OCI-LY7 (cell line): ENCODE data around the gene SP110. TPM values are rescaled to one million over a fixed set of nuclear protein-coding genes. Genes with fewer than 3 reads are reported as not detected.

Experiments used
- BruUV-seq: library from RNA; stranded (reverse); fragments of 400-500 nt; replicated peaks from 2 replicates; lab custom pipeline; 2021; lab: Mats Ljungman, UMichigan
- CTCF ChIA-PET: fragments of 300-600 bp; sonication (Branson Sonifier 250); formaldehyde crosslinking; loops from one replicate; lab custom pipeline; 2022; ENCODE audit warnings: antibody characterized with exemption; ENCODE audit not compliant: unreplicated experiment; lab: Charles Lee
- POLR2A ChIA-PET: fragments of 300-600 bp; sonication (Branson Sonifier 250); formaldehyde crosslinking; loops from one replicate; lab custom pipeline; 2022; ENCODE audit warnings: antibody characterized with exemption; lab: Charles Lee
- DNase-seq: peaks from one replicate; pipeline ENCODE4 v3.0.0-alpha.2; 2015; ENCODE audit warnings: low spot score
- H2AFZ ChIP-seq: fragments of 200-600 bp; sonication (generic), shearing (Covaris generic); 2 replicates; pipeline ENCODE4 v1.6.1; 2014; ENCODE audit warnings: mild to moderate bottlenecking, antibody characterized with exemption, low read length, moderate library complexity
- H3K27ac ChIP-seq: fragments of 200-600 bp; sonication (generic); 2 replicates; pipeline ENCODE4 v1.5.1; 2014; ENCODE audit warnings: mixed run types, low read depth, mild to moderate bottlenecking, moderate library complexity, low read length, inconsistent platforms; ENCODE audit not compliant: poor library complexity, severe bottlenecking
- H3K36me3 ChIP-seq: fragments of 200-600 bp; sonication (generic); 2 replicates; pipeline ENCODE4 v1.6.1; 2014; ENCODE audit warnings: mild to moderate bottlenecking, antibody characterized with exemption, low read length, moderate library complexity, mixed read lengths; ENCODE audit not compliant: insufficient read depth
- H3K4me1 ChIP-seq: fragments of 200-600 bp; sonication (generic); 2 replicates; pipeline ENCODE4 v1.5.1; 2014; ENCODE audit warnings: mild to moderate bottlenecking, low read length; ENCODE audit not compliant: insufficient read depth, poor library complexity, severe bottlenecking
- H3K4me2 ChIP-seq: fragments of 200-600 bp; sonication (generic); 2 replicates; pipeline ENCODE4 v1.6.1; 2014; ENCODE audit warnings: mild to moderate bottlenecking, low read length
- H3K4me3 ChIP-seq: fragments of 200-600 bp; sonication (generic); 2 replicates; pipeline ENCODE4 v1.5.1; 2014; ENCODE audit warnings: mild to moderate bottlenecking, low read depth, low read length; ENCODE audit not compliant: poor library complexity, severe bottlenecking
- H3K79me2 ChIP-seq: fragments of 200-600 bp; sonication (generic); 2 replicates; pipeline ENCODE4 v1.6.1; 2016; ENCODE audit warnings: low read depth, mild to moderate bottlenecking, low read length, moderate library complexity, mixed read lengths; ENCODE audit not compliant: insufficient read depth
- H3K9me2 ChIP-seq: fragments of 200-600 bp; sonication (generic); 2 replicates; pipeline ENCODE4 v1.6.1; 2016; ENCODE audit warnings: mild to moderate bottlenecking, low read length, mixed read lengths; ENCODE audit not compliant: insufficient read depth
- H3K9me3 ChIP-seq: fragments of 200-600 bp; sonication (generic); 2 replicates; pipeline ENCODE4 v1.6.1; 2014; ENCODE audit warnings: mild to moderate bottlenecking, mixed run types, low read length, mixed read lengths
- H4K20me1 ChIP-seq: fragments of 200-600 bp; sonication (generic); 2 replicates; pipeline ENCODE4 v1.6.1; 2014; ENCODE audit warnings: mild to moderate bottlenecking, antibody characterized with exemption, low read length, moderate library complexity, mixed read lengths; ENCODE audit not compliant: insufficient read depth
- EZH2phosphoT487 ChIP-seq: fragments of 200-600 bp; sonication (generic); IDR thresholded peaks from 2 replicates; pipeline ENCODE4 v1.6.1; 2018; ENCODE audit warnings: low read depth, borderline replicate concordance, mild to moderate bottlenecking, mixed run types, antibody characterized with exemption, low read length, moderate library complexity, mixed read lengths
- intact Hi-C: fragments of 100-400 bp; cut with micrococcal nuclease; formaldehyde crosslinking; loops from one replicate; pipeline ENCODE4 v1.10.0; 2022; ENCODE audit not compliant: unreplicated experiment
- total RNA-seq, 2 experiments: library from RNA; depleted of rRNA in 1 of 2; stranded (reverse); fragments of >200 nt in 1 of 2; shearing (Covaris generic) in 1 of 2; gene quantifications; 2 replicates each; pipeline ENCODE4 v1.2.3, GENCODE V29; 2014 to 2022
- TF ChIP-seq, protein P1 (sequence below): fragments of 200-600 bp; sonication (generic); conservative IDR thresholded peaks from 2 replicates; pipeline ENCODE4 v1.5.1; 2014; ENCODE audit warnings: mild to moderate bottlenecking, antibody characterized with exemption, low read length, moderate library complexity, mixed read lengths

The SP110 gene
- total RNA-seq, 2 experiments from 2014 or later: 9.3 to 15.7 TPM

DNA sequence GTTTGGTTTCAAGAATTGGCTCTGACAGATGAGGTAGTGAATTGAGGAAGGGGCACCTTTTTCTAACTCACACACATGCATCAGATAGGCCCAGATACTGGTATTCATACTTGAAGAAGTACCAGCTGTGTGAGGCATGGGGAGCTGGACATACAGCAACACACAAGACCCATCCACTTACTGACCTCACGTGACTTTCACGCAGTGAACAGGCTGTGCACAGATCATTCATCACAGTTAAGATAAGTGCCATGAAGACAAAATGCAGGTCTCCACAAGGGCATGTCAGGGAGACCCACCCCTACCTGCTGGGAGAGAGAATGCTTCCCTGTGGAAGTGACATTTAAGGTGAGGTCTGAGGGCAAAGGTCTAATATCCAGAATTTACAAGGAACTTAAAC lies 38.6 kb downstream of the SP110 start:
- no TSS peak for BruUV-seq
- DNase-seq: no peak
- Histone ChIP-seq H3K27ac (no peak overlapping the region), H3K79me2 (no peaks in the 10 kb centered on the region), H2AFZ (no peak overlapping the region), H3K4me2 (no peak overlapping the region), H3K4me3 (no peak overlapping the region), H3K9me3 (no peaks in the 10 kb centered on the region), H3K9me2 (no peaks in the 10 kb centered on the region), H3K4me1 (no peaks in the 10 kb centered on the region), H4K20me1 (no peaks in the 10 kb centered on the region), H3K36me3 (no peaks in the 10 kb centered on the region)
- ChIA-PET CTCF (no interaction called here), POLR2A (no interaction called here)
- intact Hi-C loops: no loop called here
- TF ChIP-seq, protein P1, sequence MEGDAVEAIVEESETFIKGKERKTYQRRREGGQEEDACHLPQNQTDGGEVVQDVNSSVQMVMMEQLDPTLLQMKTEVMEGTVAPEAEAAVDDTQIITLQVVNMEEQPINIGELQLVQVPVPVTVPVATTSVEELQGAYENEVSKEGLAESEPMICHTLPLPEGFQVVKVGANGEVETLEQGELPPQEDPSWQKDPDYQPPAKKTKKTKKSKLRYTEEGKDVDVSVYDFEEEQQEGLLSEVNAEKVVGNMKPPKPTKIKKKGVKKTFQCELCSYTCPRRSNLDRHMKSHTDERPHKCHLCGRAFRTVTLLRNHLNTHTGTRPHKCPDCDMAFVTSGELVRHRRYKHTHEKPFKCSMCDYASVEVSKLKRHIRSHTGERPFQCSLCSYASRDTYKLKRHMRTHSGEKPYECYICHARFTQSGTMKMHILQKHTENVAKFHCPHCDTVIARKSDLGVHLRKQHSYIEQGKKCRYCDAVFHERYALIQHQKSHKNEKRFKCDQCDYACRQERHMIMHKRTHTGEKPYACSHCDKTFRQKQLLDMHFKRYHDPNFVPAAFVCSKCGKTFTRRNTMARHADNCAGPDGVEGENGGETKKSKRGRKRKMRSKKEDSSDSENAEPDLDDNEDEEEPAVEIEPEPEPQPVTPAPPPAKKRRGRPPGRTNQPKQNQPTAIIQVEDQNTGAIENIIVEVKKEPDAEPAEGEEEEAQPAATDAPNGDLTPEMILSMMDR: no peak

DNA sequence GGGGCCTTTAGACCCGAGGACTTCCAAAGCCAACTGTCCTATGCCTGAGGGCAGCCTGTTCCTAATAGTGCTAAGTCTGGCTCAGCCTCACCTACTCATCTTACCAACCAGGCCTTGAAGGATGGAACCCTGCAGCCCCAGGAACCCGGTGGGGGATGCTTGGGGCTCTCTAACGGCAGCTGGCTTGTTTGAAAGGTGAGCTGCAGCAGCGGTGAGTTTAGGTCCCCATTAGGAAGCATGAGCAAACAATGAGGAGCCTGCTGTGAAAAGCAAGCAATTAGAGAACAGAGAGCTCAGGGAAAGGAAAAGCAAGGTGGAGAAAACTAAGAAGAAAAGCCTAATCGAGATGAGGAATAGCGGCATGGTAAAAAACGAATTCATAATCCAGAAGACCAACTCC lies 39.9 kb downstream of the SP110 start:
- DNase-seq: no peak
- Histone ChIP-seq H3K9me3 (no peaks in the 10 kb centered on the region), H3K4me1 (no peaks in the 10 kb centered on the region), H3K4me3 (no peak overlapping the region), H3K4me2 (no peak overlapping the region), H2AFZ (no peak overlapping the region), H4K20me1 (no peaks in the 10 kb centered on the region), H3K79me2 (no peaks in the 10 kb centered on the region), H3K9me2 (no peaks in the 10 kb centered on the region), H3K27ac (no peak overlapping the region), H3K36me3 (no peaks in the 10 kb centered on the region)
- POLR2A ChIA-PET: interaction anchor here (0.6 to 0.7 kb wide), 2 partner anchors 513 to 588 kb away, joined by 3 to 4 read pairs; no protein-coding TSS in a partner anchor
- CTCF ChIA-PET: no interaction called here
- BruUV-seq: no TSS peak
- intact Hi-C loops: no loop called here
- TF ChIP-seq EZH2phosphoT487: no peak
- TF ChIP-seq, protein P1: no peak

DNA sequence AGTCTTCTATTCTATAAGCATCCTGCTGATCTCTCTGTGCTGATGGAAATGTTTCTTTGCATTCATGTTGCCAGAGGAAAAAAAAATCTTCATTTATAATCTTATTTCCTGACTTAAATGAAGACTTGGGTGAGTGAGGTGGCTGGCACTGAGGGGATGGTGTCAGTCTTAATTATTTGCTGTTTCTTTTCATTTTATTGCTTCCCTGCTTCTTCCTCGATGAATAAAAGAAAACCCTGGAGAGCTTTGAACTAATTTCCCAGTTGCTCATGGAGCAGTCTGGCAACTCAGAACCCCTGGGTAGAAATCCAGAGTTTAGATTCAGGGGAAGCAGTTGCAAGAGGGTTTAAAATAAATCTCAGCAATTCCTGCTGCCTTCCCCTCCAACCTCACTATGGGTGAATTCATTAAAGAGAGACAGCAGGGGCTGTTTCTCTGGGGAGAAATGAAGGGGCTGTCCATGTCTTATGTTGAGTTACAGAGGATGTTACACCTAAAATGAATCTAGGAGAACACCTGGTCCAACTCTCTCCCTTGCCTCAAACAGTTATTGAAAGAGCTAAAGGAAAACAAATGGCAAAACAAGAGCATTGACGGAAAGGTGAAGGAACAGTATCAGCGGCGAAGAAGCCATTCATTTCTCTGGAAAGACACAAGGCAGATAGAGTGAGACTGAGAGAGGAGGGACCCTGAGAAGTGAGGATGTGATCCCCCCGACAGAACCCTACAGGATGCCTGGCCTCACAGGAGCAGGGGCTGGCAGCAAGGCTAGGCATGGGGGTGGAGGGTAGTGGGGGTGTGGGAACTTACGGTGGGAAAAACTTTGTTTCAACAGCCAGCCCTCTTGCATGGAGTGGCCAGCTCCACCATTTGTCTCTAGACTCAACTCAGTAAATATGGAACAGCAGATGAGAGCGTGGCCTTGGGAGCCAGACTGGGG lies 41.0 kb downstream of the SP110 start:
- no peaks in the 10 kb centered on the region for H3K79me2 ChIP-seq
- no peak overlapping the region for H3K4me3 ChIP-seq
- no peak overlapping the region for H3K4me2 ChIP-seq
- no peaks in the 10 kb centered on the region for H4K20me1 ChIP-seq
- no peaks in the 10 kb centered on the region for H3K9me3 ChIP-seq
- ChIA-PET CTCF (no interaction called here), POLR2A (interaction anchor here (0.7 to 1.3 kb wide), 3 partner anchors 10 to 514 kb away, joined by 3 to 4 read pairs (median 3); no protein-coding TSS in a partner anchor)
- H3K36me3 ChIP-seq: no peaks in the 10 kb centered on the region
- DNase-seq: no peak
- no peak overlapping the region for H2AFZ ChIP-seq
- H3K9me2 ChIP-seq: no peaks in the 10 kb centered on the region
- H3K27ac ChIP-seq: no peak overlapping the region
- TF ChIP-seq, protein P1: no peak
- no peak for TF ChIP-seq EZH2phosphoT487
- no TSS peak for BruUV-seq
- intact Hi-C loops: no loop called here
- no peaks in the 10 kb centered on the region for H3K4me1 ChIP-seq
